Mesodermal cell (in vitro differentiated cells): ENCODE results near the gene PGAP3.

Source experiments
- H3K27ac ChIP-seq: 2 replicates; pipeline ENCODE4 v1.7.0; 2013; ENCODE audit warnings: mild to moderate bottlenecking, low read depth, low read length, moderate library complexity; ENCODE audit not compliant: severe bottlenecking
- H3K36me3 ChIP-seq: 2 replicates; pipeline ENCODE4 v1.7.1; 2013; ENCODE audit warnings: mild to moderate bottlenecking, low read length, moderate library complexity; ENCODE audit not compliant: control insufficient read depth, insufficient read depth
- H3K4me1 ChIP-seq: one replicate; pipeline ENCODE4 v1.7.1; 2013; ENCODE audit warnings: mild to moderate bottlenecking, low read length; ENCODE audit not compliant: insufficient read depth, control insufficient read depth, poor library complexity, severe bottlenecking
- H3K4me3 ChIP-seq: 2 replicates; pipeline ENCODE4 v1.7.0; 2013; ENCODE audit warnings: low read length, control low read depth, mild to moderate bottlenecking; ENCODE audit not compliant: insufficient read depth, poor library complexity, severe bottlenecking; ENCODE audit errors: extremely low read depth
- H3K9me3 ChIP-seq: 2 replicates; pipeline ENCODE4 v1.7.1; 2013; ENCODE audit warnings: mild to moderate bottlenecking, low read length, moderate library complexity; ENCODE audit not compliant: control insufficient read depth
- WGBS, 2 experiments: methylation state at CpG; one replicate each; pipeline ENCODE4 v1.1.5; 2013; ENCODE audit warnings: missing lambda C conversion rate in 2 of 2; ENCODE audit not compliant: insufficient coverage in 2 of 2; 5-methylcytosine and 5-hydroxymethylcytosine counted together

The PGAP3 gene

DNA sequence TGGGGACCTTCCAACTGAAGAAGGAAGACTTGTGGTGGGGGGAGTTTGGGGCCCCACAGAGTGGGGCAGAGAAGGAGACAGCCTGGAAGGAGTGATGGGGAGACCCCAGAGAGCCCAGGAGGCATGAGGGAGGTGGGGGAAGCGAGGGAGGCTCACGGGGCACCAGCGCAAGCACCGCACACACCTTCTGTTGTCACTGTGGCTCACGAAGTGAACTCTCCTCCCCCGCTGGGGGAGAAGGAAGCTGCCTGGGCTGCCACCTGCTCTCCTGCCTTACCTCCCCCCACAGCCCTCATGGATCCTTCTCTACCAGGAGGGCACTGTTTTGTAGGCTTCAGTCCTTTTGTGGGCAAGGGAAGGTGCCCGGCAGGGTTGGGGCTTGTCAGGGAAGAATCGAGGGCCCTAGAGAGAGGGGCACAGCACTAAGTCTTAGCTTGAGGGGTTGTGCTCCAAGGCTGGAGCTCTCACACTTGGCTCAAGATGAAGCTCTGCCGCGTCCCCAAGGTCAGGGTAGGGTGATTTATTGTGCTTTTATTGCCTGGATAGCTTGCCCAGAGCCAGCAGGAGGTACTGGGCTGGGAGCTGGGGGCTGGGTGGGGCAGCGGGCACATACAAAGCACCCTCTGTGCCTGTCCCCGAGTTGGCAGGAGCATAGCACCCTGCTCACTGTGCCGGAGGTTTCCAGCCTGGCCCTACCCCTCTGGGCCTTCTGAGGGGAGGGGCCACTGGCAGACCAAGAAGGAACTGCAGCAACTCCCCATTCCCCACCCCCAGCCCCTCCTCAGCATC is 55.5 kb downstream of the PGAP3 start:
- Histone ChIP-seq H3K4me3 (no peak overlapping the region), H3K4me1 (peaks cover 14% of the 10 kb centered on the region), H3K36me3 (no peaks in the 10 kb centered on the region), H3K27ac (no peak overlapping the region), H3K9me3 (no peaks in the 10 kb centered on the region)
- 71 to 80% methylated on average over 9 to 12 of the region's 13 CpGs for WGBS, 2 experiments

DNA sequence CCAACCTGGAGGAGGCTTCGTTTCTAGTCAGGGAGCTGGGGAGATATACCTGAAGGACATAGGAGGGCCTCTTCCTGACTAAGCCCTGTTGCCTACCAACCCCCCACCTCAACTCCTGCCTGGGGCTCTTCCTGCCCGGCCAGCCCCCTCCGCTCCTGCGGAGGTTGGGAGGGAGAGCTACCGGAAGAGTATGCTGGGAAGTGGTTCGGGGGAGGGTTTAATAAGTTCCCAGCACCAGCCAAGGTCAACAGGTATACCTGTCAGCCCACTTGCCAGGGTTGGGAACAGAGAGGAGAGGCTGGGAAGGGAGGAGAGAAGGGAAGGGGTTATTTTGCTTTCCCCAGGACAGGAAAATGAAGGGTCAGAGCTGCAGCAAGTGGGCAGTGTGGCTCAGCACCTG is 56.5 kb downstream of the PGAP3 start:
- Histone ChIP-seq H3K4me3 (no peak overlapping the region), H3K27ac (no peak overlapping the region), H3K36me3 (no peaks in the 10 kb centered on the region), H3K9me3 (no peaks in the 10 kb centered on the region), H3K4me1 (peaks cover 16% of the 10 kb centered on the region)
- 25% methylated on average over 2 of the region's 6 CpGs; no CpG with 5 or more reads in 1 of the 2 experiments for WGBS, 2 experiments

DNA sequence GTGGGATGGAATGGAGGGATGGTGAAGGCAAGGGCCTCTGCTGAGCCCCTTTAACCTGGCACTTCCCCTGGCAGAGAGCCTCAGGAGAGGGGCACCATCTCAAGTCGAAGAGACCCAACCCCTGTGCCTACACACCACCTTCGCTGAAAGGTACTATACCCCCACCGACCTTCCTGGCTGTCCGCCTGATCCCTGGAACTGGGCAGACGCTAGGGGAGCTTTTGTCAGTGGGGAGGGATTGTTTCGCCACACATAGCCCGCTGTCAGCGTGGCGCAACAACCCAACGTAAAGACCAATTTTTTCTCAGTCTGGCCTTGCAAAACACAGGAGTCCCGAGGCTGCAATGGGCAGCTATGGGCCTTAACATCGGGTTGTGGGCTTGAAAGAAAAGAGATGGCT is 58.0 kb downstream of the PGAP3 start:
- H3K4me1 ChIP-seq, result peaks cover 14% of the 10 kb centered on the region
- H3K4me3 ChIP-seq, result no peak overlapping the region
- 88 to 92% methylated on average over 8 to 11 of the region's 12 CpGs for WGBS, 2 experiments
- H3K9me3 ChIP-seq, result no peaks in the 10 kb centered on the region
- H3K36me3 ChIP-seq, result no peaks in the 10 kb centered on the region
- H3K27ac ChIP-seq, result no peak overlapping the region

DNA sequence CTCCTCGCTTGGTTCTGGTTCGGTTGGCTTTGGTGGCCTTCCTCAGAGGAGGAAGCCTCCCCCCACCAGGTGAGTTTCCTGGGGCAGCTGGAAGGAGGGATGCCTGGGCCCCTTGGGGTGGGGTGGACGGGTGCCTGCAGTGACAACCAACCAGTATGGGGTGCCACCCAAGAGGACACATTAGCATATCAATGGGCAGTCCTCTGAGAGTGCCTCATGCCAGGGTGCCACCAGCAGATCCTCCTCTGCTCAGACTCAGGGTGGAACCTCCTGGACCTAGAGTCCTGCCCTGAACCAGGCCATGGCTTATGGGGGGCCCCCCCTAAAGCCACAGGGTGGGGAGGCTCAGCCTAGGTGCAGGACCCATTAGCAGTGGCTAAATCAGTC is 58.4 kb downstream of the PGAP3 start:
- no peaks in the 10 kb centered on the region for H3K36me3 ChIP-seq
- no peak overlapping the region for H3K27ac ChIP-seq
- H3K4me3 ChIP-seq, result no peak overlapping the region
- H3K4me1 ChIP-seq, result peaks cover 14% of the 10 kb centered on the region
- no peaks in the 10 kb centered on the region for H3K9me3 ChIP-seq
- 100% methylated on average over 1 of the region's 3 CpGs; no CpG with 5 or more reads in 1 of the 2 experiments for WGBS, 2 experiments

DNA sequence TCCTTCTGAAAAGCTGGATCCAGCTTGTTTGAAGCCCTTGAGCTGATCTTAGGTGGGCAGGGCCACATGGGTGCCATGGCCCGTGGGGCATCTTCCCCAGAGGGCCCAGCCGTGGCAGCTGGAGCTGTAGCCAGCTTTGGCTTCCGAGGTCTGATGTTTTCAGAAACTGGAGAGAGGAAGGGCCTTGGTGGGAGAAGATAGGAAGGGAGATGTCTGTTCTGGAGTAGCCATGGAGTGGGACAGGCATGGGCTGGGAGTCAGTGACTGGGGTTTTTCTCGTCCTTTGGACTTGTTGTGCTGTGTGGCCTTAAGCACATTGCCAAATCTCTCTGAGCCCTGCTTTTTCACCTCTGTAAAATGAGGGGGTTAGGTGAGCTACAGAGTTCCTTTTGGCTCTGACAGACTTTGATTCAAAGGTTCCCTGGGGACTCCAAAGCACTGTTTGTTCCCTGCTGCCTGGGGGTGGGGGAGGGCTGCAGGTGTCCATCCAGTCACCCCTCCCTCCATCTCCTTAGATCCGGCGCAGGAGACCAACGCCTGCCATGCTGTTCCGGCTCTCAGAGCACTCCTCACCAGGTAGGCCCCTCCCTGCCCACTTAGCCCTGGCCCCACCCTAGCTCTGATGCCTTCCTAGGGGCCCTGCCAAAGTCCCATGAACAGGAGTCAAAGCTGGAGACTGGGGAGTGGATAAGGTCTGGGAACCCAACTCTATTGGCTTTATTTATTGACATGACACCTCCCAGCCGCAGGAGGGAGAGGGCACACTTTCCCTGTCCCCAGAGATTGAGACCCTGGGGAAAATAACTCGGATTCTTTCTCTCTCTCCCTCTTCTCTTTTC is 59.0 kb downstream of the PGAP3 start:
- Histone ChIP-seq H3K9me3 (no peaks in the 10 kb centered on the region), H3K27ac (no peak overlapping the region), H3K36me3 (no peaks in the 10 kb centered on the region), H3K4me1 (peaks cover 14% of the 10 kb centered on the region), H3K4me3 (no peak overlapping the region)
- 60% methylated on average over 3 to 7 of the region's 10 CpGs for WGBS, 2 experiments

DNA sequence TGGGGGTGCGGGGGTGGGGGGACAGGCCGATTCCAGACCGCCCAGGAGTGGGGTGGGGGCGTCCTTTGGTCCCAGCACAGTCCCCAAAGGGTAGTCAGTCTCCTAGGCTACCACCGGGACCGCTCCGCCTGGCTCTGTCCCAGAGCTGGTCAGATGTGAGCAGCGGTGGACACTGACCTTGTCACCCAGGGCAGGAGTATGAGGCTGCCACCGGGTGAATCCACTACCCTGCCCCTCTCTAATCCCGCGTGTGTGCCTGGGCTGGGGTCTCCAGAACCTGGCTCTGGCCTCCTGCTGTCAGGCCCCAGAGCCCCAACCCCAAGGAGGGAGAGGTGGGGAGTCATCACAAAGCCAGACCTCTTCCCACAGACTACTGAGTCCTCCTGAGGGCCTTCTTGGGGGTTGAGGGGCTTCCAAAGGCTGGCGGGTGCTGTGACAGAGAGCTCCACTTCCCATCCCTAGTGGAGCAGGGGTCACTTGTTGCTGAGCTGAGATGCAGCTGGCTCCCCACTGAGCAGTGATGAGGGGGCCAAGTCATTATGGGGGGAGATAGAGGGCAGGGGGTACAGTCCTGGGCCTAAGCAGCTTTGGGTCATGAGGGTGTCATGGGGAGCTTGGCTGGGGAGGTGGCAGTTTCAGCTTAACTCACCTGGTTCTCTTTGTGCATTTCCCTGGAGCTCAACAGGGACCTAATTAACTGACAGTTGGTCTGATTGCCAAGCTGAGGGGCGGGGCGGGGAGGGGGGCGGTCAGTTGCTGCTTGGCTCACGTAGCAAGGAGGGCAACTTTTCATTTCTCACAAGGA is 59.9 kb downstream of the PGAP3 start:
- Histone ChIP-seq H3K4me3 (no peak overlapping the region), H3K9me3 (no peaks in the 10 kb centered on the region), H3K4me1 (peaks cover 14% of the 10 kb centered on the region), H3K36me3 (no peaks in the 10 kb centered on the region), H3K27ac (no peak overlapping the region)
- 12 to 18% methylated on average over 6 to 9 of the region's 16 CpGs for WGBS, 2 experiments

DNA sequence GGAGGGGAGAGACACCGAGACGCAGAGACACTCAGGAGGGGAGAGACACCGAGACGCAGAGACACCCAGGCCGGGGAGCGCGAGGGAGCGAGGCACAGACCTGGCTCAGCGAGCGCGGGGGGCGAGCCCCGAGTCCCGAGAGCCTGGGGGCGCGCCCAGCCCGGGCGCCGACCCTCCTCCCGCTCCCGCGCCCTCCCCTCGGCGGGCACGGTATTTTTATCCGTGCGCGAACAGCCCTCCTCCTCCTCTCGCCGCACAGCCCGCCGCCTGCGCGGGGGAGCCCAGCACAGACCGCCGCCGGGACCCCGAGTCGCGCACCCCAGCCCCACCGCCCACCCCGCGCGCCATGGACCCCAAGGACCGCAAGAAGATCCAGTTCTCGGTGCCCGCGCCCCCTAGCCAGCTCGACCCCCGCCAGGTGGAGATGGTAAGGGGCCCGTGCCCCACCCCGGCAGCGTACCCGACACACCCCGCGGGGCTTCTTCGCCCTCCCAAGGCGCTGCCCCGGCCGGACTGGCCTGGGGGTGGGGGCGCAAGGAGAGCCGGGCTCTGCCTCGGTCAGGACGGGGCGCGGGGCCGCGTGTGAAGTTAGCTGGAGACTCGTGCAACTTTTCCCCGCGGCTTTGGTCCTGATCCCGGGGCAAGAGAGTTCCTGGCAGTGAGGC is 60.7 kb downstream of the PGAP3 start:
- Histone ChIP-seq H3K9me3 (no peaks in the 10 kb centered on the region), H3K36me3 (no peaks in the 10 kb centered on the region), H3K4me1 (peaks cover 14% of the 10 kb centered on the region), H3K27ac (no peak overlapping the region), H3K4me3 (peak overlapping the region; percentile 35)
- WGBS, 2 experiments, result 0 to 1% methylated on average over 38 to 61 of the region's 72 CpGs

DNA sequence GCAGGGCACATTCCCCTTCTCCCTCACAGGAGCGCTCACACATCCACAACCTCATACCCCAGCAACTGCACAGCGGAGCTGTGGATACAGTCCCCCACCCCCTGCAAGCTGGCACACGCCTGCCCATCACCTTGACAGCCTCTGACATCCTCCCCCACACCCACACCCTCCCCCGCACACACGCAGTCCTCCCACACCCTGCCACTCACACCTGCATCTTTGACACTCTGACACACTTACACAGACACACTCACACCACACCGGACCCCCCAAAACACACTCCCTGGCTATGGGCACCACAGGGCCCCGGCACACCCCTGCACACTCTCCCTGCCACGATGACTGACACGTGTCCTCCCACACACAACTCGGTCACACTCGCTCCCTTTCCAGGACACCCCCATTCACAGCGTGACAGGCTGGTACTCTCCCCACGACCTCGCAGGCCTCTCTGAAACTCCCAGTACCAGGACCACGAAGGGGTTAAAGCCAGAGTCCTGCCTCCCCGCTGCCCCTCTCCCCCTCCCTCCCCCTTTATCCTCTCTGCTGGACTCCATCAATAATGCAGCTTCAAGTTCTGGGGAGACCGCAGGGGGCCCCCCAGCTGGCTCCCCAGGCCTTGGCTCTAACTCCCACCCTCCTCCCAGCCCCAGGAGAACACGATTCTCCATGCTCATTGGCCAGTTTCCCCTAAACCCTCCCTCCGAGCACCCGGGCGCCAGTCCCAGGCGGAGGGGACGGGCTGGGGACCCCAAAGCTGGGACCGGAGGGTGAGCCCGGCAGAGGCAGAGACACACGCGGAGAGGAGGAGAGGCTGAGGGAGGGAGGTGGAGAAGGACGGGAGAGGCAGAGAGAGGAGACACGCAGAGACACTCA is 61.4 kb downstream of the PGAP3 start, which contains the start of gene PPP1R1B:
Gene PPP1R1B (plus strand): TSS at position 782 of the 876 bp plus-strand sequence. CDS start 441 bp downstream, outside the sequence.
- H3K9me3 ChIP-seq, result no peaks in the 10 kb centered on the region
- H3K4me1 ChIP-seq, result peaks cover 8% of the 10 kb centered on the region
- WGBS, 2 experiments, result 21 to 23% methylated on average over 18 to 24 of the region's 29 CpGs
- H3K4me3 ChIP-seq, result peak within 1 kb of the TSS; percentile 35
- H3K36me3 ChIP-seq, result no peaks in the 10 kb centered on the region
- no peak within 1 kb of the TSS for H3K27ac ChIP-seq

DNA sequence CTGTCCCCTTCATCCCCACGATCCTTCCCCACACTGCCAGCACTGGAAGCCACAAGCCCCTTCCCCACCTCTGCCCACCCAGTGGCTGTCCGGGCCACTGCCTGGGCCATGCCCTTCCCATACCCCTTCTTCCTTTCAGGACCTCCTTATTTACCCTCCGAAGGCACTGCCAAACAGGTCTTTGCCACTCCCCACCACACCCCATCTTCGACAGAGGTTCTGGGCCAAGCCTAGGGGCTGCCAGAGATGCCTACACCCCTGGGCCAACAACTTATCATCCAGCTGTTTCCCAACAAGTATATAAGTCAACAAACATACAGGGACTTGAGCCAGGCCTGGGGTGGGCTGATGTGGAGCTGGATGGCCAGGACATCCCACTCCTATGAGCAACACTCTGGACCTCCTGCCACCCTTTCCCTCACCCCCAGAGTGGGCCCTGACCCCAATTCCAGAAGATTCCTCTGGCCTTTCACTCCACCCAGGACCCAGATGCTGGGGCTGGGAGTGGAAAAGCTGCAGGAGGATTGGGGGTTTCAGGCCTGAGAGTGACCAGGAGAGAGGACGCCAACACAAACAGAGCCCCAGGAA is 62.6 kb downstream of the PGAP3 start:
- Histone ChIP-seq H3K4me1 (peaks cover 4% of the 10 kb centered on the region), H3K27ac (no peak overlapping the region), H3K36me3 (no peaks in the 10 kb centered on the region), H3K4me3 (no peak overlapping the region), H3K9me3 (no peaks in the 10 kb centered on the region)
- 70 to 72% methylated on average over 3 of the region's 5 CpGs for WGBS, 2 experiments
